ENCODE data around the gene BEGAIN.

Gene BEGAIN

GRCh38 chr14:100567009-100567876 lies 20.0 kb downstream of the BEGAIN start:
- no peak for DNase-seq

DNA sequence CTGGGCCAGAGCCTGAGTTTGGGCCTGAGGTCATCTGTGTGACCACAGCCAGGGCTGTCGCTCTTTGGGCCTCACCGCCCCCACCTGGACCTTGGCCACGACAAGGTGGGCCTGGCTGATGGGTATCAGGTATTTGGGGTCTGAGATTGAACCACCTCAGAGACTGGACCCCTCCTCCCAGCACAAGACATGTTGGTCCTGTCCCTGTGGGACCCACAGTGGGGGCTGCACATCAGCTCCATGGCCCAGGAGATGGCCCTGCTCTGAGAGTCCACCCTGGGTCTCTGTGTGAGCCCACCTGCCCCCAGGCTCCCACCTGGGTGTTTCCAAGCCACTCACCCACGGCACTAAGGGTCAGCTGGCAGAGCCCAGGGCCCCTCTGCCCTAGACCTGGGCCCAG lies 20.6 kb downstream of the BEGAIN start:
- DNase-seq, result no peak

GRCh38 chr14:100566119-100566518 lies 21.1 kb downstream of the BEGAIN start:
- DNase-seq, result no peak

DNA sequence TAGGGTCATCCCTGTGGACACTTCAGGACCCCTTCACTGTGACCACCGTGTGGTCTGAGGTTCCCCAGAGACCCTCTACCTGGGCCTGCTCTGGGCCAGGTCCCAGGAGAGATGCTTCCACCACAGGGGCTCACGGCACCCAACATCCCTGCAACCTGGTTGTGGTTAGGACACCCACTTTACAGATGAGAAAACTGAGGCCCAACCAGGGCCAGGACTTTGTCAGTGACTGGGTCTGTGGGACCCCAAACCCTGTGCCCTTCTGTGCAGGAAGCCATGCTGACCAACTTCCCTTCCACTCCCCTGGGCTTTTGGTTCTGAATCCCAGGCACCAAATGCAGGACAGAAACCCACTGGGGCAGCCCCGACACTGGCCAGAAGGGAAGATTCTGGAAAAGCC lies 21.6 kb downstream of the BEGAIN start:
- DNase-seq, result no peak

DNA sequence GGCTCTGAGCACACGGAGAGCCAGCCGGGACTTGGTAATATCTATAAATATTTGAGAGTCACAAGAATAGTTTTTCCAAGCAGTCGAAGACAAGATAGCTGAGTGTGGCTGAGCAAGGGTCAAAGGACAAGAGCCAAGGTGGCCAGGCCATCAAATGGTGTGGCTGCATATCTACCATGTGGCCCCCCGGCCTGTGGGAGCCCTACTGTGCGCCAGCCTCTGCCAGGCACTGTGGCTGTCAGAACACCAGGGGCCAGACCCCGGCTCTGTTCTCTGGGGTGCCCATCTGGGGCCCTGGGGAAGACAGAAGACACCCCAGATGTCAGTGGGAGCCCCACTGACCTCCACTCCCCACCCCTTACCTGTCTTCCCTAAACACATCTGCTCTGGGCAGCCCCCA lies 22.7 kb downstream of the BEGAIN start:
- no peak for DNase-seq

DNA sequence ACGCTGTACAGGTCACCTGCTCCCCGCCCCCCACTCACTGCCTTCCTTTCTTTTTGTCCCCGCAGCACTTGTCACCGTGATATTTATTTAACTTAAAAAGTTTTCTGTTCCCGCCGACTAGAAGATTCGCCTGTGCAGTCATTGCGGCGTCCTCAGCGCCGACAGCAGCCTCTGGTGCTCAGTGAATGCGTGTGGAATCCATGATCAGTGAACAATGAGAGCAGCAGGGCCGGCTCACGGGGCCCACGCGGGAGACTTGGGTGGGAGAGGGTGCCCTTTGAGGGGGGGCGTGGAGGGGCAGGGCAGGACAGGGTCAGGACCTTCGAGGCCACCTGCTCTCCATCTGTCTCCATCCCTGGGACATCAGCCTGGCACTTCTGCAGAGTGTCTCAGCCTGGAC lies 24.5 kb downstream of the BEGAIN start:
- no peak for DNase-seq

DNA sequence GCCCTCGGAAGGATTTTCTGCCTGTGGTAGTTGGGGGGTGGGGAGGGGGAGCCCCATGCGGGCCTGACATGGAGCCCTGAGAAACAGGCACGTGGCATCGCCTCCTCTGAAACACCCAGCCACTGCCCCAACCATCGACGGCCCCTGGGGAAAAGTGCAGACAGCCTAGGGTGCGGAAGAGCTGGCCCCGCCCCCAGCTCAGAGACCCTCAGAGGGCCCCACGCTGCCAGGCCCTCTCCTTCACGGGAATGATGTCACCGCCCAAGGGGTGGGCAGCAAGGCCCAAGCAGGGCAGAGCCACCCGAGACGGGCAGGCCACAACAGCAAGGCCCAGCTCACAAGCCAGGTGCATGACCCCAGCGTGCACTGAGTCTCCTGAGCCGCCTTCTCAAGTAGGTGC lies 26.2 kb downstream of the BEGAIN start:
- no peak for DNase-seq

DNA sequence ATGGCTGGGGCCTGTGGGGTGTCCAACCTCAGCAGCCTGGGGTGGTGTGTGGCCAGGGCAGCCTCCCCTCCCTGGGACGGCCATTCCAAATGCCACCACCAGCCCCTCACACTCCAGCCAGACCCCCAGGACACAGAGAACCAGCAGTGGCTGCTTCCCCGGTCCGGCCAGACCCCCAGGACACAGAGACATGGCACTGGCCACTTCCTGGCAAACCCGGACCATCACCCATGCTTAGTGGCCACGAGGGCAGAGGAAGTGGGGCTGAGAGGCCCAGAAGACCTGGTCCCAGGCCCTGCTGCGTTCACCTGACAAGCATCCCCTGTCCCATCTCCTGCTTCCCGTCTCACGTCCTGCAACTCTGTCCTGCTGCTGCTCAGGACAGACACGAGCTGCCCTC lies 26.7 kb downstream of the BEGAIN start:
- no peak for DNase-seq

DNA sequence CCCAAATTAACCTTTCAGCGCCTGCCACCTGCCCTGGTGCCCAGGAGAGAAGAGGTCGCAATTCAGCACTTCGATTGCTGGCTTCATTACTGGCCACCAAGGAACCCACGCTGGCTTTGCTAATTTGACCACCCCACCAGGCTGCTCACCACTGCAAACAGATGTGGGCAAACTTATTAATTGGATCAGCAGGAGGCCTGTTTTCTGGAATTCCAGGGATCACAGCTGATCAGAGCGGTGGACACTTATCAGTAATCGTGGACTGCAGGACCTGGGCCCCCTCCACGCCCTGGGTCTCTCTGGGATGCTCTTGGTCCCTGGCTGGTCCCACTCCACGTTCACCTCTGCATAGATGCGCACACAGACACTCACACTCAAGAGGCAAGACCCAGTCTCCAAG lies 27.8 kb downstream of the BEGAIN start:
- no peak for DNase-seq

DNA sequence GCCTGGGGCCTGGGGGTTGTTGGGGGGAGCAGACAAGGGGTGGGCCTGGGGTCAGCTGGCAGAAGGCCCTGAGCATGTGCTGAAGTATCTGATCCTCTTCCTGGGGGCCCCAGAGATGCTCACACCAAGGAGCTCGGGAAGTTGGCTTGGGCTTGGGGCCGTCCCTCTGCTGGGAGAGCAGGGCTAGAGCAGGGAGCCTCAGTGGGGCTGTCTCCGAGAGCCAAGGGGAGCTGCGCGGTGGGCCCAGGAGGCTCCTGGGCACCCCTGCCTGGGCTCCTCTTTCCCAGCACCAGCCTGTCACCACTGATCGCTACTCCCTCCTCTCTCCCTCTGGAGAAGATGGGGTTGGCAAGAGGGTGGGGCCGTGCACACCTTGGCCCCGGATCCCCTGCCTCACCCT lies 28.3 kb downstream of the BEGAIN start:
- no peak for DNase-seq

DNA sequence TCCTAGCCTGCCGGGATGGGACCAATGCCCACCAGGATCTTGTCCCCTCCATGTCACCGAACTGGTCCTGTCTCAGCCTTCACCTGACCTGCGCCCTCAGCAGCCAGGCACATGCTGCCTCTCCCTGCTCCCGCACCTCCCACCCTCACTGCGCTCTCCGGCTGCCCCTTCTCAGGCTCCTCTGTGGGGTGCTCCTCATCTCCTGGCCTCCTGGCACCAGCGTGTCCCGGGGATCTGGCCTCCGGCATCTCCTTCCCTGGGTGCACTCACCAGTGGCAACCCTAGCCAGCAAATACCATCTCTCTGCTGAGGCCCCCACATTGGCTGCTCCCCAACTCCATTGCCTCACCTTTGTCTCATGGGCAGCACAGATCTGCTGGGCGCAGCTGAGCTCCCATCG lies 29.0 kb downstream of the BEGAIN start:
- DNase-seq, result no peak

- no peak for DNase-seq
Observed at GRCh38 chr14:100557658-100558057, 29.6 kb downstream of the BEGAIN start.

- DNase-seq, result no peak
Observed at GRCh38 chr14:100556936-100557505, 30.2 kb downstream of the BEGAIN start.

DNA sequence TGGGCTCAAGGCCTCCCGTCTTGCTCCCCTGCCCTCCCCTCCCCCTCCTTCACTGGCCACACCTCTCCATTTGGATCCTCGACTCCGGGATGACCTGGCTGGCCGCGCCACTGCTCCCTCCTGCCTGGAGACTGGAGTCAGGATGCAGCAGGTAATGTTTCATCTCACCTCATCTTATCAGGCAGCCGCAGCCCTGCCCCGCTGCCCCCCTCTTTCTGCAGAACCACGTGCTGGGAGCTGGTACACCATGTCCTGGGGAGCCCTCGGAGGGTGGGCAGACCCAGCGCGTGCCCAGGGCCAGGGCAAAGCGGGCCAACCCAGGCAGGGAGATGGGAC lies 31.1 kb downstream of the BEGAIN start:
- DNase-seq, result no peak

DNA sequence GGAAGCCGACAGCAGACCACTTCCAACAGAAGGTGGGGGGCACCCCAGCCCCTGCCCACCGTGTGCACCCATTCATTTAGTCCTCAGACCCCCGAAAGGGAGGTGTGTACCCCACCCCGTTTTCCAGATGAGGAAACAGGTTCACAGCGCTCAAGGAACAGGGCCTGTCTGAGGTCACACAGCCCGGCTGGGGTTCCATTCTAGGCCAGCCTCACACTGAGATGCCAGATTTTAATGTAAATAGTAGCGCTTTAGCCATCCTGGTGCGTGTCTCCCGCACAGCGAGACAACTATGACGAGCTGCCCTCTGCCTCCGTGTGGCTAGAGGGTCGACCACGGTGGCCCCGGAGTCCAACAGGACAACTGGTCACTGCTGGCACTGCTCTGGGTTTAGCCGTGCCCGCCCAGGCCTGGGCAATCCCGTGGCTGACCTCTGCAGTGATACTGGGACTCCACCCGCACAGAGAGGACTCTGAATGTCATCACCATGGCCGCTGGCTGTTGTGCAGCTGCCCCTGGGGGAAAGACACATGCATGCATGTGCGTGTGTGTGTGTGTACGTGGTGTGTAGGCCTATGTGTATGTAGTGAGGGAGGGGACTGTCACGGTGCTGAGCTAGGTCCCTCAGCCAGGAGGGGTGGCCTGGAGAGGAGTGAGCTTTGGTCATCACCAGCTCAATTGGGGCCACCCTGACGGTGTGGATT lies 31.6 kb downstream of the BEGAIN start:
- DNase-seq, result no peak

DNA sequence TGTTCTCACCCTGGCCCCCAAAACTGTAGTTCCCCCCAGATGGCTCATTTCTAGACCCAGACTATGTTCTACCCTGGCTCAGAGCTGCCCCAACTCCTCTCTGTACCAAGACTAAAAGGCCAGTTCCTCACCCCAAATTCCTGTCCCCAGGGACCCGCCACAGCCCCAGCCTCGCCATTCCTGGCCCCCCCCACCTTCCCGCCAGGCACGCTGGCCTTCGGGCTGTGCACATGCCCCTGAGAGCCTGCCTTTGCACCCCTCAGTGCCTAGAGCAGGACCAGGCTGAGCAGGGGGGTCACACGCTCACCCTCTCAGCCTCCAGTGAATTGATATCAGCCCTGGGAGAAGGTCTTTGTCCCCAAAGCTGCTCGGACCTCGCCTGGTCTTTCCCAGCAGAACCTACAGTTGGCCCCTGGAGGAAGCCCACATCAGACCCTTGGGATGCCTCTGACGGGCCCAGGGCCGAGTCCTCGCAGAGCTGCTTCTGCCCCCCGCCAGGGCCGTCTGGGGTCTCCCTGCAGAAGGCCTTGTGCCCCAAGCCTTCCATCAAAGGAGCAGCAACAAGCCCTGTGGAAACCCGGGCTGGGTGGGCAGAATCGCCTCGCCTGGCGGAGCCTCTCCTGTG lies 32.4 kb downstream of the BEGAIN start:
- DNase-seq, result no peak

DNA sequence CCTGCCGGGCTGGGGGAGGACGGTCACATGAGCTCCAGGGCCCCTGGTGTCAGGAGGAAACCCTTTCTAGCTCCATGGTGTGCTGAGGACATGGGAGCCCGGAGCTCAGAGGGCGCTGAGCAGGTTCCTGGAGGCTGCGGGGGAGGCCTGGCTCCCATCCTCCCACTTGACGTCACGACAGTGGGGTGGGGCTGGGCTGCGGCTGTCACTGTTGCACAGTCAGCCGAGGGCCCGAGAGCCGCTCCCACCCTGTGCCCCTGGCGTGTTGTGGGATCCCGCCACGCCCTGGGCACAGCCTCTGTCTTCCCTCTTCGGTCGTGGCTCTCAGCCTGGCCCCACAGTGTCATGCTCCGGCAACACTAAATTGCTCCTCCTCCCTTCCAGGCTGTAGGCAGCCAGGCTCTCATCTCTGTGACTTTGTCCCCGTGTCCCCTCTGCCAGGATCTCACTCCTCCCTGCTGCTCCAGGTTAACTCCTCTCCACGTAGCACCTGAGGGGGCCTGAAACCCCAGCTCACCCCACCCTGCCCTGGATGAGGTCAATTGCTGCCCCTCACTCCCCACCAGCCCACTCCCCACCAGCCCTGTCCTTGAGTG lies 33.0 kb downstream of the BEGAIN start:
- DNase-seq, result peak; percentile 36

DNA sequence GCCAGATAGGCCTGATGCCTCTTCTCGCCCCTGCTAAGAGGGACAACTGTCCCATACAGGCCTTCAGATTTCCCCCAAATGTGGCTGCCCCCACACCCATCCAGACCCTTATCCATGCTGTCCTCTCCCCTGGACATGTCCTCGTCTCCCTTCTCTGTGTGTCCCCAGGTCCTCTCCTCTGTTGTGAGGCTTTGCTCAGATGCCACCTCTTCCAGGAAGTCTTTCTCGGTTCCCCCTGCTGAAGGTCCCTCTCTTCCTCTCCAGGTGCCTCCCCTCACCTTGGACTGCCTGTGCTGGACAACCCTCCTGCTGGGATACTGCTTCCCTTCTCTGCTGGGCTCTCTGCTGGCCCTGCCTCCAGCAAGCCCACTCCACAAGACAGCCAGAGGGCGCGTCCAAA lies 33.7 kb downstream of the BEGAIN start:
- no peak for DNase-seq

- no peak for DNase-seq
Observed at GRCh38 chr14:100552524-100553125, 34.6 kb downstream of the BEGAIN start.

GRCh38 chr14:100551056-100551455 lies 36.2 kb downstream of the BEGAIN start:
- no peak for DNase-seq

DNA sequence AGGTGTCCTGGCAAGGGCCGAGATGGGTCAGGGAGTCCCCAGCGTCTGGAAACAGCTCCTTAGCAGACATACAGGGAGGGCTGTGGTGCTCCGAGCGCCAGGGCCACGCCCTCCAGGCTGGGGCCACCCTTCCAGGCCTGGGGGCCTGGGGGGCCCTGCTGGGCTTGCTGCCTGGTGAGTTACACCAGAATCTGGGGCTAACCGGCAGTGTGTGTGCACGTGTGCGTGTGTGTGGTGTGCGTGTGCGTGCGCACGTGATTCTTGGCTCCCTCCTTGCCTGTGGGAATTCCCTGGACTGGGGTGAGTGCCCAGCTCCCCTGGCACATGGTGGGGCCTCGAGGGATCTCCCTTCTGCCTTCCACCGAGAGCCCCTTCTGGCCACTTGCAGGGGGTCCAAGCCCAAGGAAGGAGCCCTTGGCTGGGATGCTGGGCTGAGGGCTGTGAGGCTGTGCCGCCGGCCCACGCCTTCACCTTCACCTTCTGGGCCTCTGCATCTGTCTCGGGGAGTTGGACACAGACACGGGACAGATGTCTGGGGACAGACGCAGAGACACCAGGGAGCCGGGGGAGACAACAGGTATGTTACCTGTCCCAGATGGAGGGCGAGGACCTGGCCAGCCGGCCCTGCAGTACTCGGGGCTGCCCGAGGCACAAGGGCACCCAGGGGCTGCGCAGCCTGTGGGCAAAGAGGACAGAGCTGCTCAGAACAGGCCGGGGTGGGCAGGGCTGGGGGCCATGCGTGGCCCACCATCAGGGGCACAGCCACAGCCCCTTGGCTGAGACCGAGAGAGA lies 37.2 kb downstream of the BEGAIN start:
- no peak for DNase-seq

- no peak for DNase-seq
Observed at GRCh38 chr14:100548939-100549338, 38.3 kb downstream of the BEGAIN start.

All from hematopoietic multipotent progenitor cell treated with erythropoietin and hydrocortisone succinate and interleukin-3 and kit ligand, for 6 days (in vitro differentiated cells).